WI38 (cell line): ENCODE results near the gene GARNL3.

Experiments used
- H3K4me3 ChIP-seq: 2 replicates; pipeline ENCODE4 v1.5.1; 2011; ENCODE audit warnings: low read depth, mild to moderate bottlenecking, control low read depth, low read length
- CTCF ChIP-seq: IDR thresholded peaks from 2 replicates; pipeline ENCODE4 v1.5.1; 2012; ENCODE audit warnings: low read depth, mild to moderate bottlenecking, control low read depth, low read length

The GARNL3 gene

DNA sequence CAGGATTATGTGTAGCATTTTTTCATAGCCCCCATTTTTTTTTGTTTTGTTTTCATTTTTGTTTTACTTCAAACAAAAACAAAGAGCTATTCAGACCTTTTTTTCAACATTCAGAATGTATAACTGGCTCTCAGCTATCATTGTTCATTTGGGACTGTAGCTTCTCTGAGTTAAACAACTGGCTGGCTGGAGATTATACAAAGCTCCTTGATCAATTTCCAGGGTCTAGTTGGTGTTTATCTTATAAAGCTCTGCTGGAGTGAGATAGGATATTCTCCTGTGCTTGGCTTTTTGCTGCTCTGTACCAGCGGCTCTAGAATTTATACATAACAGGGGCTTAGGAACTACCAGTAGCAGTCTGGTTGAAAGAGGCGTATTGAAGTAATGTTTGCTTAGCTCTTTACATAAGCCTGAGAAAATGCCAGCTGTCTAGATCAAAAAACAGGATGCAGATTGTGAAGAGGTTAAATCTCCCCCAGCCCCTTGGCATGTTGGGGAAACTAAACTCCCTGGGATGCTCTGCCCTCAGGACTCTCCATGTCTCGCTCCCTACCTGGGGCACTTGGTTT, 15.2 kb downstream of the GARNL3 start:
- no peak overlapping the region for H3K4me3 ChIP-seq
- TF ChIP-seq CTCF, result no peak

GRCh38 chr9:127280880-127281660, 16.5 kb downstream of the GARNL3 start:
- H3K4me3 ChIP-seq, result no peak overlapping the region
- TF ChIP-seq CTCF, result no peak

DNA sequence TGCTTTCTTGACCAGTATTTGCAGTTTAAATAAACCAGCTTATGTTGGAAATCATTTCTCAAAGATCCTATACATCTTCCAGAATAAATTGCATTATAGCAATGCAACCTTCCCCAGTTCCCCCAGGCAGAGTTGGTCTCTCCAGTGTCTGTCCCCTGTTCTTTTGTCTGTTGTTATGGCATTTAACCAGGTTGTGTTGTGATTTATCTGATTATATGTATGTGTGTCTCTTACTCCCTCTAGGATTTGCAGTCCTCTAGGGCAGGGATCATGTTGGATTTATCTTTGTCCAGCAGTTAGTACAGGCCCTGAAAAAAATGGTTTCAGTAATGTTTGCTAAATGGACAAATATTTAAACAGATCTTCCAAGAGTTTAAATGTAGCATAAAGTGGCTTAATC, 17.3 kb downstream of the GARNL3 start:
- no peak overlapping the region for H3K4me3 ChIP-seq
- TF ChIP-seq CTCF, result no peak

- TF ChIP-seq CTCF, result no peak
- no peak overlapping the region for H3K4me3 ChIP-seq
Observed at GRCh38 chr9:127282611-127283010, 18.0 kb downstream of the GARNL3 start.

DNA sequence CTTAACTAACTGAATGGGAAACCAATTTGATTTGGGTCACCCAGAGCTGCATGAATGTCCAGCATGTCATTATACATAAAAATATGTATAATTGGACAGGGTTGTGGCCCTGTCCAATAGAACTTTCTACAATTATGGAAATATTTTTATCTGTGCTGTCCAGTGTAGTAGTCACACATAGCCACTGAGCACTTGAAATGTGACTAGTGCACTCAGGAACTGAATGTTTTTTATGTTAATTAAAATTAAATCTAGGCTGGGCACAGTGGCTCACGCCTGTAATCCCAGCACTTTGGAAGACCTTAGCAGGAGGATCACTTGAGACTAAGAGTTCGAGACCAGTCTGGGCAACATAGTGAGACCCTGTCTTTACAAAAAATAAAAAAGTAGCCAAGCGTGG, 18.6 kb downstream of the GARNL3 start:
- H3K4me3 ChIP-seq, result no peak overlapping the region
- no peak for TF ChIP-seq CTCF

DNA sequence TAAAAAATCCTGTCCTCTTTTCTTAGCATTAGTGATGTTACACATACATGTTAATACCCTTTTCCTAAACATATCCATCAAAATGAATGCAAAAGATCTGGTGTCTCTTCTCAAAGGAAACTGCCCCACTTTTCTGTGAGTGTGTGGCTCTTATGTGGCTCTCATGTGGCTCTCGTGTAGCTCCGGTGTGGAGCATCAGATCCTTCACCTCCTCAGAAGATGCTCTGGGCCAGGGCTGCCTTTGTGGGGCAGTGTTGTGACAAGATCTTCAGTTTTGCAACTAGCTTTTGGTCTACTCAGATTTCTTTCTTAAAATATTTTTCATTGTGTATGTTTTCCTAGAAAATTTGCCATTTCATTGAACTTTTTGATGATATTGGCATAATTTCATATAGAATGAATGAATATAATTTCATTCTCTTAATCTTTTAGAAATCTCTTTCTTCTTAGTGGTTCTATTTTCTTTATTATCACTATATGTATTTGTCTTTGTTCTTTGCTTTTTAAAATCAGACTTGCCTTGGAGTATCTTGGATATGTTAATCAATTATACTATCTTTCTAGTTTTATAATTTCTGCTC, 19.4 kb downstream of the GARNL3 start:
- H3K4me3 ChIP-seq, result no peak overlapping the region

More for the DNA sequence above, 19.4 kb downstream of the GARNL3 start:
- TF ChIP-seq CTCF, result peak; percentile 39
